ENCODE results near the gene CLASP1. TPM values are rescaled to one million over a fixed set of nuclear protein-coding genes. Genes with fewer than 3 reads are reported as not detected.

CLASP1 gene
- total RNA-seq, 1 donor from 2014 or later: 95.1 TPM

DNA sequence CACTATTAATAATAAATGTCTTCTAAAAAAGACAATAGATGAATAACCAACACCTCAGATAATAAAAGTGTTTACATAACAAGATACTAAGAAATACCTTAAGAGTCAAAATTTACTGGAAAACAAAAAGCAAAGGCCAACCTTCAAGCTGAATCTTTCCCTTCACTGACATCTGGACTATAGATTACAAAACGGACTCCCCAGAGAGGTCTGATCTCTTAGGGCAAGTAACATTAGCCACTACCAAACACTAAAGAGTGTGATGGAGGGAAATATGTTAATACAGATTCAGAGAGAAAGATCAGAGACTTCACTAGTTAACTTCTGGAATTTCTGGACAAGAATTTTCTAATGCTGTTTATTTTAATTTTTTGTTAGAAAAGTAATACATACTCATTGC lies 13.9 kb downstream of the CLASP1 start:
- Mint-ChIP-seq H3K27me3 (ENCODE audit: unreplicated experiment) (no peaks in the 10 kb centered on the region), H3K36me3 (ENCODE audit: low read depth, unreplicated experiment) (peaks cover 16% of the 10 kb centered on the region), H3K4me3 (ENCODE audit: unreplicated experiment) (no peak overlapping the region), H3K27ac (ENCODE audit: unreplicated experiment) (no peak overlapping the region), H3K4me1 (ENCODE audit: unreplicated experiment) (peaks cover 8% of the 10 kb centered on the region), H3K9me3 (ENCODE audit: unreplicated experiment) (no peaks in the 10 kb centered on the region)
- DNase-seq (ENCODE audit: low spot score): no peak
- TF ChIP-seq, protein P1, sequence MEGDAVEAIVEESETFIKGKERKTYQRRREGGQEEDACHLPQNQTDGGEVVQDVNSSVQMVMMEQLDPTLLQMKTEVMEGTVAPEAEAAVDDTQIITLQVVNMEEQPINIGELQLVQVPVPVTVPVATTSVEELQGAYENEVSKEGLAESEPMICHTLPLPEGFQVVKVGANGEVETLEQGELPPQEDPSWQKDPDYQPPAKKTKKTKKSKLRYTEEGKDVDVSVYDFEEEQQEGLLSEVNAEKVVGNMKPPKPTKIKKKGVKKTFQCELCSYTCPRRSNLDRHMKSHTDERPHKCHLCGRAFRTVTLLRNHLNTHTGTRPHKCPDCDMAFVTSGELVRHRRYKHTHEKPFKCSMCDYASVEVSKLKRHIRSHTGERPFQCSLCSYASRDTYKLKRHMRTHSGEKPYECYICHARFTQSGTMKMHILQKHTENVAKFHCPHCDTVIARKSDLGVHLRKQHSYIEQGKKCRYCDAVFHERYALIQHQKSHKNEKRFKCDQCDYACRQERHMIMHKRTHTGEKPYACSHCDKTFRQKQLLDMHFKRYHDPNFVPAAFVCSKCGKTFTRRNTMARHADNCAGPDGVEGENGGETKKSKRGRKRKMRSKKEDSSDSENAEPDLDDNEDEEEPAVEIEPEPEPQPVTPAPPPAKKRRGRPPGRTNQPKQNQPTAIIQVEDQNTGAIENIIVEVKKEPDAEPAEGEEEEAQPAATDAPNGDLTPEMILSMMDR (IDR thresholded peaks at IDR 0.05; ENCODE audit: unreplicated experiment): no peak

GRCh38 chr2:121634354-121635307 lies 14.6 kb downstream of the CLASP1 start:
- Mint-ChIP-seq H3K36me3 (ENCODE audit: low read depth, unreplicated experiment) (peaks cover 16% of the 10 kb centered on the region), H3K9me3 (ENCODE audit: unreplicated experiment) (no peaks in the 10 kb centered on the region), H3K4me3 (ENCODE audit: unreplicated experiment) (no peak overlapping the region), H3K27me3 (ENCODE audit: unreplicated experiment) (no peaks in the 10 kb centered on the region), H3K4me1 (ENCODE audit: unreplicated experiment) (peaks cover 8% of the 10 kb centered on the region), H3K27ac (ENCODE audit: unreplicated experiment) (peak overlapping the region; percentile 11)
- TF ChIP-seq, protein P1 (IDR thresholded peaks at IDR 0.05; ENCODE audit: unreplicated experiment): no peak
- DNase-seq (ENCODE audit: low spot score): no peak

GRCh38 chr2:121633463-121633862 lies 15.8 kb downstream of the CLASP1 start:
- Mint-ChIP-seq H3K36me3 (ENCODE audit: low read depth, unreplicated experiment) (peaks cover 12% of the 10 kb centered on the region), H3K27me3 (ENCODE audit: unreplicated experiment) (no peaks in the 10 kb centered on the region), H3K9me3 (ENCODE audit: unreplicated experiment) (no peaks in the 10 kb centered on the region), H3K27ac (ENCODE audit: unreplicated experiment) (no peak overlapping the region), H3K4me1 (ENCODE audit: unreplicated experiment) (peaks cover 8% of the 10 kb centered on the region), H3K4me3 (ENCODE audit: unreplicated experiment) (no peak overlapping the region)
- no peak for DNase-seq (ENCODE audit: low spot score)
- TF ChIP-seq, protein P1 (IDR thresholded peaks at IDR 0.05; ENCODE audit: unreplicated experiment): no peak

DNA sequence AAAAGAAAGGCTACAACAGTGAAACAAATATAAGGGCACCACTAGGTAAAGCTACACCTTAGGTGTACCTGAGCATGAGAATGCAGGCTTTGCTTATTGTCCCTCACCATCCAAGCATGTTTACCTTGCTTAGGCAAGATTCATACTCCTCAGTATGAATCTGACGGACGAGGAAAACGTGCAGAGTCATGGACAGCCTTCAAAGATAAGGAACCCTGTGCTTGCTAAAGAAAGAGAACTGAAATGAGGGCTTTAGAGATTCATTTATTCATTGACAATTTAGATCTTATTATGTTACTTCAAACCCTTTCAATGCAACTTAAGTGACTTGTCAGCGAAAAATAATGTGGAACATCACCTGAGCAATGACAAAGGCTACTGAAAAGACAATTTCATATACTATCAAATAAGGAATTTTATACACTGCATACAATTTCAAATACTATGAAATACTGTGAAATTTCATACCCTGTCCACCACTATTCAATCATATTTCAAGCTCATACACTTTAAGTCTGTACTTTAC lies 21.7 kb downstream of the CLASP1 start:
- Mint-ChIP-seq H3K27me3 (ENCODE audit: unreplicated experiment) (no peaks in the 10 kb centered on the region), H3K4me3 (ENCODE audit: unreplicated experiment) (no peak overlapping the region), H3K9me3 (ENCODE audit: unreplicated experiment) (no peaks in the 10 kb centered on the region), H3K36me3 (ENCODE audit: low read depth, unreplicated experiment) (peaks cover 7% of the 10 kb centered on the region), H3K27ac (ENCODE audit: unreplicated experiment) (no peak overlapping the region), H3K4me1 (ENCODE audit: unreplicated experiment) (no peaks in the 10 kb centered on the region)
- TF ChIP-seq, protein P1 (IDR thresholded peaks at IDR 0.05; ENCODE audit: unreplicated experiment): no peak
- no peak for DNase-seq (ENCODE audit: low spot score)
